HL-60 (cell line): ENCODE measurements around the gene MFSD6L.

Source experiments
- DNase-seq, 2 experiments: peaks; one replicate each; pipeline ENCODE4 v3.0.0-alpha.2; 2010 to 2020; ENCODE audit warnings: low read depth in 1 of 2, low spot score in 1 of 2
- H3K27ac ChIP-seq: fragments of 250-450 bp; sonication (Bioruptor Pico); replicated peaks from 2 replicates; pipeline ENCODE4 v1.5.1; 2020; ENCODE audit warnings: mild to moderate bottlenecking, moderate library complexity
- H3K27me3 ChIP-seq: fragments of 250-450 bp; sonication (Bioruptor Pico); 2 replicates; pipeline ENCODE4 v1.5.1; 2021; ENCODE audit warnings: mild to moderate bottlenecking, moderate library complexity; ENCODE audit not compliant: insufficient read depth, poor library complexity, severe bottlenecking
- H3K4me3 ChIP-seq: replicated peaks from 2 replicates; pipeline ENCODE4 v1.5.1; 2011; ENCODE audit warnings: mild to moderate bottlenecking, control low read depth, low read length; ENCODE audit not compliant: insufficient read depth
- CTCF ChIP-seq: IDR thresholded peaks from one replicate; pipeline ENCODE4 v1.5.1; 2011; ENCODE audit warnings: low read length, control low read depth, inconsistent platforms; ENCODE audit not compliant: insufficient read depth
- GABPA ChIP-seq: IDR thresholded peaks from 2 replicates; pipeline ENCODE4 v1.6.1; 2012; ENCODE audit warnings: low read depth
- POLR2AphosphoS5 ChIP-seq: IDR thresholded peaks from 2 replicates; pipeline ENCODE4 v1.6.1; 2012; ENCODE audit warnings: low read depth
- REST ChIP-seq: IDR thresholded peaks from 2 replicates; pipeline ENCODE4 v1.6.1; 2012; ENCODE audit warnings: low read depth; ENCODE audit not compliant: insufficient replicate concordance
- SPI1 ChIP-seq: IDR thresholded peaks from 2 replicates; pipeline ENCODE4 v1.6.1; 2012; ENCODE audit warnings: low read depth, mild to moderate bottlenecking, borderline replicate concordance

The MFSD6L gene

GRCh38 chr17:8776248-8776647, 22.9 kb downstream of the MFSD6L start:
- H3K27ac ChIP-seq: no peak overlapping the region
- DNase-seq: no peak
- no peaks in the 10 kb centered on the region for H3K27me3 ChIP-seq
- TF ChIP-seq REST: no peak
- H3K4me3 ChIP-seq: no peak overlapping the region

- TF ChIP-seq GABPA (no peak), CTCF (no peak), POLR2AphosphoS5 (no peak), REST (no peak), SPI1 (no peak)
- DNase-seq: no peak
- no peak overlapping the region for H3K27ac ChIP-seq
- H3K4me3 ChIP-seq: no peak overlapping the region
- no peaks in the 10 kb centered on the region for H3K27me3 ChIP-seq
Observed at GRCh38 chr17:8766731-8767130, 32.4 kb downstream of the MFSD6L start.

GRCh38 chr17:8762012-8762411, 37.2 kb downstream of the MFSD6L start:
- no peak for DNase-seq
- no peak overlapping the region for H3K27ac ChIP-seq
- H3K4me3 ChIP-seq: no peak overlapping the region
- no peaks in the 10 kb centered on the region for H3K27me3 ChIP-seq
- no peak for TF ChIP-seq POLR2AphosphoS5
- no peak for TF ChIP-seq GABPA
- no peak for TF ChIP-seq CTCF
- no peak for TF ChIP-seq REST
- TF ChIP-seq SPI1: no peak

DNA sequence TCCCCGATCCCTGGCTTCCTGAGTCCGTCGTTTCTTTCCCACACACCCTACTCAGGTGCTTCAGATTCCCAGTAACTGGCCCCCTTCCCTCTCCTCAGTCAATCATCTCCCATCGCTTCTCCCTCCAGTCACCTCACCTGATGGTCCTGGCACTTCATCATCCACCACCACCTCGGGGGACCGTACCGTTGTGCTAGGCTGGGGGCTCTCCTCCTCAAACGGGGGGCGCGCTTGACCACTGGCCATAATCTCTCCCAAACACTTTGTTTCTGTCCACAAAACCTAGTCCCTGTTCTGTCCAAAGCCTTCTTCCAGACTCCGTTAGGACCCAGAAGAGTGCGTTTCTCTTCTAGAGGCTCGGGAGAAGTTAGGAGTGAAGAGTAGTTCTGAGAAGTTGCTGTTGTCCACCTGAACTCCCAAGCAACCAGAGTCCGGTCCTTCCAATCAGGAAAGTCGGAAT, 41.0 kb downstream of the MFSD6L start, which contains the start of gene SPDYE4:
Gene SPDYE4 (minus strand): TSS at position 410 of the 460 bp plus-strand sequence. CDS start 164 bp downstream, at position 246.
- TF ChIP-seq GABPA (no peak), CTCF (no peak), REST (no peak), SPI1 (no peak), POLR2AphosphoS5 (no peak)
- H3K27ac ChIP-seq: no peak within 1 kb of the TSS
- no peak for DNase-seq
- H3K27me3 ChIP-seq: no peaks in the 10 kb centered on the region
- H3K4me3 ChIP-seq: no peak within 1 kb of the TSS
